Activated CD4-positive, CD25-positive, alpha-beta regulatory T cell (primary cell): ENCODE data around the gene LSAMP.

Source experiments
- DNase-seq, 4 experiments: peaks; one replicate each; lab custom pipeline; 2025; lab: John Stamatoyannopoulos, UW

LSAMP gene

DNA sequence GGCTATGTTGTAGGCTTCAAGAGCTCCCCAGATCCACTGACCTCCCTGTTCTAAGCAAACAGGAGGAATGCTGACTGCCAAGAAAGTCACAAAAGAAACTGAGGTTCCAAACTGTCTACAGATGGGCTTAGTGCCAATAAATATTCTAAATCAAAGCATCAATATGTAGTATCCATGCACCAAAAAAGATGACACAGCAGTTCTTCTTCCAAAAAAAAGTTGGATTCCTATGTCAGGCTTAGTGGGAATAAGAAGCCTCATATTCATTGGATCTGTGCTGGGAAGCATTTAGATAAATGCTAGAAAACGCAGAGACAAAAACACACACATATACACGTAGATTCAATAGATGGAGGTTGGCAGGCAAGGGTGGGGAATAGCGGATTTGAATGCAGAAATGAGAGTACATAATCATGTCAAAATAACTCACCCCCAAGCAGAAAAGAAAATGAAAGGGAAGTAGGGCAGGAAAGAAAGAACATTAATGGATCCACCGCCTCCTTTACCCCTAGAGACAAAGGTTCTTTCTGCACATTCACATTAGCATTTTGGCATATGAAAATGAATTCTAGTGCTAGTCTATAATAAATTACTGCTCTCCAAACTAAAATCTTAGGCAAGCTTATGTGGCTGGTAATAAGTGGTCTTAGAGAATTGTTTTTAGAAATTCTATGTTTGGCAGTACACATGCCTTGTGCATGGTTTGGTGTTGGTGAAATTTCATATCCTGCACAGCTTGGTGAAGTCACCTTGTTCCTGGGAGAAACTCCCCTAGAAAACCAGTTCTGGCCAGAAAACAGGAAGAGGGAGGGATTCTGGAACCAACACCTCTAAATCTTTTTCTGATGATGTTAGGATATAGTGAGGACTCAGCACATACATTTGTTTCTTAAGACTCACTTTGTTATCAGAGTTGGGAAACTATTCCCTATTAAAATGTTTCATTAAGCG is 283.4 kb downstream of the LSAMP start:
- DNase-seq, result no peak

DNA sequence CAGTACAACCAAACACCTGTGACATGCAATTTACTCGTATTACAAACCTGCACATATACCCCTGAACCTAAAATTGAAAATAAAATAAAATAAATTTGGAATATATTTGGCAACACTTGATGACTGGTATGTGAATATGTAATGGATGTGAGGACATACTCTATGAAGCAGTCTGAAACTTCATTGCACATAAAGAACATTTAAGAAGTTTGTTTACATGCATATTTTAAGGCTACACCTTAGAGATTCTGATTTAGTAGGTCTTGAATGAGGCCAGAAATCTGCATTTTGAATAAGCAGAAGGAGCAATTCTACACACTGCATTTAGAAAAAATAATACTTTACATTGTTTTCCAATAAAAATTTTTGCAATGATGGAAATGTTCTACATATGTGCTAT is 284.7 kb downstream of the LSAMP start:
- no peak for DNase-seq

DNA sequence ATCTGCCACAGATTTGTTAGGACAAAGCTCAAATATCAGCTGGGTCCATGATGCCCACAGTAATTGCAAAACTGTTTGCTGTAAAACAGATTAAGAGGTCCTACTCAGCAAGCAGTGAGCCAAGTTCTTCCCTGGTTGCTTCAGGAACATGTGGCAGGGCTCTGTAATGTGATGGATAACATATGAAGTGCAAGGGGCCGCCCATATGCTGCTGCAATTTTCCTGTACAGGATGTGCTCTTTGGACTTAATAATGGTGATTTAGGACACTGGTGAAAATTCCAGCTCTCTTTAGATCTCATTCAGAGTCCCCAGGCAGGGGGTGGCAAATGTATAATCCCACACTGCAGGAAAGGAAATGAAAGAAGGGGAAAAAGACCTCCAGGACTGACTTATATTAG is 289.4 kb downstream of the LSAMP start:
- no peak for DNase-seq

DNA sequence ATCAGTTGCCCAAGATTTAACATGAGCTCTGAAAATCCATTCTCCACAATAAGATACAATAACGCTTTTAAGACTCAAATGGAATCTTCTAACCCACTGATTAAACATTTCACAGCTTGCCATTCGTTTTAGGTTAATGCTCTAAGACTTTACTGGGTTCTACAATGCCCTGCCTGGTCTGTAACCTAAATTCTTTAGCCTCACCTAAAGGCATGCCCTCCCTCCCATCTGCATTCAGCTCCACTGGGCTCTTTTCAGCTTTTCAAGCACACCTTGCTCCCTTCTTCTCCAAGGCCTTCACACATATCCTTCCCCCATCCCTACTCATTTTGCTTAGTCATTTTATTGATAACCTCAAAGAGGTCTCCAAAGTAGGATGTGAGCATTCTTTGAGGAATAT is 290.9 kb downstream of the LSAMP start:
- DNase-seq, result no peak

DNA sequence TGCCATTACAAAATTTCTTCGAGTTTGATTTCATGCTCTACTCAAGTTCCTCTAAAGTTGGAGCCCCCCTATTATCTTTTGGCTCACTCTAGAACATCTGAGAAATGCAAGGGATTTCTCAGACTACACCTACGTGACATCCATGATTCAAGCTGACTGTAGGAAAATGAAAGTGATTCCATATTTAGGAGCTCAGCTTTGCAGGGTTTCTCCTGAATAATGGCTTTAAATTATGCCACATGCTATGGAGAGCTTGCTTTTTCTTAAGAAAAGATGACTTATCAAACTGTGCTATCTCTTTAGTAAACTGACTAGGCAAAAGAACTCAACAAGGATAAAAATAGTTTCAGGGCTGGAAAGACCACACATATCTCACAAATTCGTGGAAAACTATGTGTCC is 292.1 kb downstream of the LSAMP start:
- DNase-seq, result no peak

DNA sequence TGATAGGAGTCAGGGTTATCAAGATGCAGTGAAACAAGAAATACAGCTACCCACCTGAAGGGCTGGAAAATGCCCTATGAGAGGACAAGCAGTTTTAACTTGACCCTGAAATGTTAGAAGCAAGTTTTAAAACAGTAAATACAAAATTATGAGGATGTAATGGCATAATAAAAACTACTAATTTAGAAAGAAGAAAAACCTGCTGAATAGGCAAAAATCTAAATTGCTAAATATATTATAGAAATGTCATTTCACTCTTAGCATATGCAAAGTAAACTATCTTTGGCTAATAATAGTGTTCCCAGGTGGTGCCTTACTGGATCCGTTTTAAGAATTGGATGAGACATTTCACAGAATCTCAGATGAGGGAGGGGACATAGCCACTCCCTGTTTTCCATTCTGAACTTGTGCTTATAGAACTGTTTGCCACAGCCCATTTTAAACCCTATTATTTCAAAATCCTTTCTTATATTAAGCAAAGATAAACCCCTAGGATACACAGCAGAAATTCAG is 294.6 kb downstream of the LSAMP start:
- no peak for DNase-seq

DNA sequence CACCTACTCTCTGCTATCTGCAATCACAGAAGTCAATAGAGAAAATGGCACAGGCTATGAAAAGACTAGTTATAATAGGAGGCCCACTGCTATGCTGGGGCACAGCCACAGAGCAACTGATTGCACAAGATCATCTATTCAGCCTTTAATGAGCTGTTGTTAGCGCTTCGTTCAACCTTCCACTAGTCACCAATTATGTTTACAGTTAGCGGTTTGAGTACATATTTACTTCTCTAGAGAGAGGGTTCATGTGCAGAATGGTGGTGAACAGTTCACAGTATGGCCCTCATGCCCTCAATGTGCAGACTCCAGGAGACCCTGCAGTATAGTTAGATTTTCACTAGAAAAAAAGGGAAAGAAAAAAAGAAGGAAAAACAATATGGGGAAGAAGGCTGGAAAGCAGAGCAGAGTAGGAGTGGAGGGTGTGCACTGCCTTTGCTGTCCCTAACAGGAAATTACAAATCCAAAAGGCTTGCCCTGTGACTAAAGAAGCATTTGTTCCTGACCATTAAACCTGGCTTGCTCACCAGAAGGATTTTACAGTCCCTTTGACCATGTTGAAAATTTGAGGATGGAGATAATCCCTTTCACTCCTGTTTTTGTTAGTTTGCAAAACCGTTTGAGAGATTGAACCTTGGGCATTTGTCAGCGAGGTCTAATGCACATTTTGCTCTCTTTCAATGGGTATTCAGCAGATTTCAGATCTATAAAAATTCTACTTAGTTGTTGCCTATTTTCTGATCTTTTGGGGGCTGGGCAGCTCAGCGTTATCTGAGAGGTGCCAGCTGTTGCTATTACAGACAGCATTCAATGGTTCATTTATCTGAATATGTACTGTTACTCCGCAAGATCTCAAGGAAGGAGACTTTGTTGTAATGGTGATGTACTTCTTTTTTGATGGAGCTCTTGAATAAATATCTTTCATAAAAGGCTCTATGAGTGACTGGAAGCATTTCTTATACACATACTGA is 296.1 kb downstream of the LSAMP start:
- no peak for DNase-seq

DNA sequence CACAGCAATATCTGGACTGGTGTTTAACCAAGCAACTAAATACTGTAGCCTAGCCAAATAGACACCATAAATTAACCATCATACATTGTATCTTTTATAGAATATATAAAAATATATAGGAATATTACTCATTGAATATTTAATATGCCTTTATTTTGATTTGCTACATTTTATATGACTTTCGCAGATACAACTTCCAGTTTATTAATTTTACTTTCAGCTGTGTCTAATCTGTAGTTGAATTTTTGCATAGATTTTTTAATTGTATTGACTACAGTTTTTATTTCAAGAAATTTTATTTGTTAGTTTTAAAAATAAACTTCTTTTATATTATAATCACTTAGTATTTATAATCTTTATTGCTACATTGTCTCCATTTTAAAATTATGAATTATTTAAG is 299.7 kb downstream of the LSAMP start:
- DNase-seq, result no peak

DNA sequence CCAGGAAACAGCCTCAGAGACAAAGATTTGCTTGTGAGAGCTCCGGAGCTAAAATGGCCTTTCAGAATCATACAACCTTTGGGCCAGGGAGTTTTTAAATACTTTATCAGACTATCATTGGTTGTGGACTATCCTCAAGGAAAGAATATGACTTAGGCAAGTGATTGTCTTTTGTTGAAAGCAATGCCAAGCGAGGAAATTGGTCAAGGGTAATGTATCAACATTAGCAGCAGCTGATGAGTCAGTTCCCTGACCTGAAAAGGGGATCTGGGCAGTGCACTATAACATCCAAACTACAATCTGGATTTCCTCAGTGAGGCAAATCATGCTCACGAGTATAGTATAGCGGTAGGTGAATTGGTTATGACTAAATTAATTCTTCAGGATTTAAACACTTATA is 303.6 kb downstream of the LSAMP start:
- DNase-seq, result no peak

DNA sequence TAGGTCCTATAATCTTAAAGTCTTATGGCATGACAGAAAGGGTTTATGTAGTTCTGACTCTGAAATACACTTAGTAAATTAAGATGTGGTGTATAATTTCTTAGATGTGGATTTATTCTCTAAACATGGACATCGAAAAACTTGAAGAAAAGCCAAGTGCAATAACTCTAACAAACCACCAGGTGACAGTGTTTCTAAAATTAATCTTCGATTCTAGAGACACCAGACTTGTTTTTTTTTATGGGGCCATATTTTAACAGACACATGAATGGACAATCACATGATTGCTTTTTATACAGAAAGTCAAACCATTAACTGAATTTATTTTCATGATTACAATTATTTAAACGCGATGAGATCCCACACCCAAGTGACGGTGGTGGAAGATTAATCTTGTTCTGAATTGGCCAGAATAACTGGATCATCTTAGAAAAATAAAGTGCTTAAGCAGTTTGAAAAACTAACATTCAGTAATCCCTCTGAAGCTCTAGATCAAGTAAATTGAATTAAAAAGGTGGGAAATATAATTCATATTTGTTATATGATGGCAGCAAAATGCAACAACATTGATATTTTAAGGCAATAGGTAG is 305.1 kb downstream of the LSAMP start:
- DNase-seq, result no peak

DNA sequence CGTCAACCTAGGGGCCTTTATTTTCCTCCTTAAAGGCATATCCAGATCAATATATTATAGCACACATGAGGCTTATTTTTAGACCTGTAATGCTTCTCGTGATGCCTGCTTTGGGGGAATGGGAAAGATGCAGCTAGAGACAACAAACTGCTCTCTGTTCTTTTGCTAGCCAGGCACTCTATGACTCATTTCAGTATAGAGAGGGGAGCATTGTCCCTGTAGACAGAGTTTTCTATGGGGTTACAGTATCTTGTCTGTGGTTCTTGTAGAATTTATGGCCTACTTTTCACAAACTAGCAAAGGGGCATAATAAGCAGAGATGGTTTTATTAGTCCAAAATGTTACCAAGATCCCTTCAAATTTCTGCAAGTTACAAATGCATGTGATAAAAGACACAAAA is 305.6 kb downstream of the LSAMP start:
- DNase-seq, result no peak

DNA sequence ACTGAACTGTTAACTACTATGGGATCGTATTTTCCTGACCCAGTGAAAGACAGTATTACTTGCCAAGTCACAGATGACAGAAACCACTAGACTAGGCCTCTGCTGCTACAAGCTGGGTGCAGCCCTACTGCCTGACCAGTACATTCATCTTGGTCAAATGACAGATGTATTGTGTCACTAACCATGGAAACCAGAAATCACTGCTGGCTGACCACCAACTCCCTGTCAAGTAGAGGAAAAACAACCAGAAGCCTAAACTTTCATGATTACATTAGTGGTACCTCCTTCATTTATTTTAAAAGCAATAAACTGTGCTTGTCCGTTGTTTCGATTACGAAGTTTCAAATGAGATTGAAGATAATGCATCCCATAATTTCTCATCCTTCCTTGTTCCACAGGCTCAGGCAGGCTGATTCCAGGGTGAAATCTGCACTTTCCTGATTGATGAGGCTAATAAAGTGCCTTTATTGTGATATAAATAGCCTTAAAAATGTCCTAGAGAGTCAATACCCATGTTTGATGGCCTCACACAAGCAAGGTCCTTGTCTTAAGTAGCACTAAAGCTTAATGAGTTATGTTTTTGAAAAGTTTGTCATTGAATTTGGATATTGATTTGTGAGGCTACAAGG is 309.7 kb downstream of the LSAMP start:
- DNase-seq, result no peak

DNA sequence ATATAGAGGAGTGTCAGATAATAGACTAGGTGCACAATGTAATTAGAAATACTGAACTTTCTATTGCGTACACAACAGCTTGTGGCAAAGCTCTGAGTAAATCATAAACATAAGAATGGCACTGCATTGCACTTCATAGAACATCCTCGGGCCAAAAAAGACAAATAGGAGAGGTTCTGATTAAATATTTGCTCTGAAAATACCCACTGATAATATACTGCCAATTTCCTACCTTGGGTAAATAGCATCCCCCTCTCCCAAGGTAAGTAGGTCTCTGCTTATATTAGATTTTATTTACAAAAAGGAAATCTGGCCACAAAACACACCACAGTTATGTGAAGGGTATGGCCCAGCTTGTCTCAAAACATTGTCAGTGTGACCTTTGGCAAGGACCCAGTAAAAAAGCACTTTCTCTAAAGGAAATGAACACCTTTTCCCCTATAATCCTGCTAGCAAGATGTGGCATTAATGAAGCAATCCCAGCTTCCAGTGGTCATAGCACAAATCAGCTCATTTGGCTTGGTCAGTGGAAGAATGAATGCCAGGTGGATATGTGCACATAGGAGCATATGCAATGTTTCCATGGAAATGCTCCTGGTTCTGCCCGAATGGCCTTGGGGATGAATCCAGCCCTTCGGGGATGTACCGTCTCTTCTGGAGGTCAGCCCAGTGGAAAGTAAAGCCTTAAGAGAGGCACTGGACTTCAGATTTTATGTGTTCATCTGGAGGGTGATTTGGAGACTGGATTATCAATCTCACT is 315.9 kb downstream of the LSAMP start:
- no peak for DNase-seq

DNA sequence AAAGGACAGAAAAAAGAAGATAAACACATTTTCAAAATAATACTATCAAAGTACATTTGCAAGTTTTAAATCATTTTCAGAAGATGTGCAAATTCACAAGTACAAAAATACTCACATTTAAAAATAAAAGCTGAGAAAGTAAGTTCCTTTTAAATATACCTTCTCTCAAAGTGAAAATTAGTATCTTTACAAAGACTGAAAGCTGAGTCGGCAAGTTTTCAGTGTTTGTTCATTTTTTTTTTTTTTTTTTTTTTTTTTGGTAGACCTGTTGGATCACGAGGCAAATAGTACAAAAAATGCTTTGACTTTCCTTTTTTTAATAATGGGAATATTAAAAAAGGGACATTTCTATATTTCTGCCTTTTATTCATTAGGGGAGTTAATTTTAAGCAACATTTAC is 317.8 kb downstream of the LSAMP start:
- no peak for DNase-seq

DNA sequence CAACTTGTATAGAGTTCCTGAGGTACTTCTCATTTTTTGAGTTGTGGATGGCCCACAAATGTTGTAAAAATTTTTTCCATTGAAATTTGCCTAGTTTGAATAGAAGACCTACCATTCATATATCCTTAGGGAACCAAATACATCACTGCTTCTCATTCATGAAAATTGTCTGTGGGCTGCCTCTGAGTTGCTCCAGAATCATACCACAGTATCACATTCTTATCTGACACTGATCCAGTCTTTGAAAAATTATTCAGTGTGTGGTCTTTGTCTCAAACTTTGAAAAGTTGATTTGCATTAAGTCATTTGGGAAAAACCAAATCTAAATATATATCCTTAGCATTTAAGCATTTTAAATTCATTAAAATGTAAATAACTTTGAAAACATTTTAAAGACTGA is 321.1 kb downstream of the LSAMP start:
- DNase-seq, result no peak

DNA sequence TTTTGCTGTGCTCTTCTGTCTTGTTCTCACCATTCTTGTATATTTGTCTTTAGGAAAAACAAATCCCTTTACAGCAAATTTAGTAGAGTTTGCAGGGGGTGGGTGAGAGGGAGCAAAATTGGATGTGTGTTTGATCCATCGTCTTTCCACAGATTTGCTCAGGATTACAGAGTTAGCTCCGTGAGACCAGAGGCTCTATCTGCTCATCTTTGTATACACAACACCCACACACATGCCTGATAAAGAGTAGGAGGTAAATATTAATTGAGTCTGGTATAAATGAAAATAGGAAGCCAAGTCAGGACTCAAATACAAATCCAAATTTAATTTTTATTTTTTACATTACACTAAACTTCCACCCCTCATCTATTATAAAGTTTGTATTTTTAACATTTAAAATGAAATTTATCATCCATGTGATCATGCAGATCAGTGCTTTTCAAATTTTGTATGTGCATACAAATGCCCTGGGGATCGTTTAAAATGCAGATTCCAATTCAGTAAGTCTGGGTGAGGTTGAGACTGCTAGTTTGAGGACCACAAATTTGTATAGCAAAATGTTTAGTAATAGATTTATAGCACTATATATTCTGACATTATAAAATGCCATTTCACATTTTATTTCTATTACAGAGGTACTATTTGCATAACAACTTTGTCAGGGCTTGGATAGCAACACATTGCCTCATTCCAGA is 326.7 kb downstream of the LSAMP start:
- DNase-seq, result no peak

DNA sequence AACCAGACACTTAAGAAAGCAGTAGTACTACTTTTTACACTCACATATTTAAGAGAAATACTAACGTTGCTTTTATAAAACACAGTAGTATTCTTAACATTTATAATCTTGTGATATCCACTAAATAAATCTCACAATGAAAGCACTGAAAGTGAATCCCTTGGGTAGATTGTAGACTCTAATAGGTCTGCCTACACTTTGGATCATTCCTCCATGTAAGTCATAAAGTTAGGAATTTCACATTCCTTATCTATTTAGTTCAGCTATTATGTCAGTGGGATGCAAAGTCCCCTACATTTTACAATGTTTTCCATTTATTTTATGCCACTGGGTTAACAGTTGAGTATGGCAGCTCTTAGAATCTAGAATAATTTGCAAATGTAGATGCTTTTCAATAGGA is 330.7 kb downstream of the LSAMP start:
- DNase-seq, result no peak

DNA sequence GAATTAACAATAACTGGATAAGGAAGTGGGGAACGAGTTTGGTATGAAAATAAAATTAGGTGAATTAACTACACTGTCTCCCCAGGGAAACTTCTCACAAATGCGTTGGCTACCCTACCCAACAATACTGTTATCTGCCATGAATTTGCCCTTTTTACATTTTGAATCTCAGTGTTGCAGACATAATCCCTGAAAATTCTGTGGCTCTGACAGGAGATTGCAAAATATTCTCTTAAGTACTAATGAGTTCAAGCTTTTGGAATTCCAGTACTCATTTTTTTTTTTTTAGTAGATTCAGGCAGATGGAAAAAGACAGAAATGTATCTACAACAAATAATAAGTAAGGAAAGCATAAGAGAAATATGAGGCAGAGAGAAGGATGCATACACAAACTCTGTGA is 332.6 kb downstream of the LSAMP start:
- no peak for DNase-seq

DNA sequence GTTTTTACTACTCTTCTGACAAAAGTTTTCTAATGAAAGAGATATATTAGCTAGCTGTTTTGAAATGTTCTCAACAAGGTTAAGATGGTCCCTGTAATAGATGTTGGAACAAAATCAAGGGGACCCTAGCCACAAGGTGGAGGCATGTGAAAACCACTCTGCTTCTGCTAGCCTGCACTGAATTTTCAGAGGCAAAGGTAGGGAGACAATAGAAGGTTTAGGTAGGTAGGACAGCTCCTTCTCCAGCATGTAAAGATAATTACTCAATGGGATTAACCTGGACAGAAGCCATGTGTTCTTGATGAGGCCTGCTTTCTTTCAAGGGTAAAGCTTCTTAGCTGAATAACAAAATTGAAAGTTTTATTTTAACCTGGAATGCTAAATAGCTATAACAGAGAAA is 333.5 kb downstream of the LSAMP start:
- no peak for DNase-seq

DNA sequence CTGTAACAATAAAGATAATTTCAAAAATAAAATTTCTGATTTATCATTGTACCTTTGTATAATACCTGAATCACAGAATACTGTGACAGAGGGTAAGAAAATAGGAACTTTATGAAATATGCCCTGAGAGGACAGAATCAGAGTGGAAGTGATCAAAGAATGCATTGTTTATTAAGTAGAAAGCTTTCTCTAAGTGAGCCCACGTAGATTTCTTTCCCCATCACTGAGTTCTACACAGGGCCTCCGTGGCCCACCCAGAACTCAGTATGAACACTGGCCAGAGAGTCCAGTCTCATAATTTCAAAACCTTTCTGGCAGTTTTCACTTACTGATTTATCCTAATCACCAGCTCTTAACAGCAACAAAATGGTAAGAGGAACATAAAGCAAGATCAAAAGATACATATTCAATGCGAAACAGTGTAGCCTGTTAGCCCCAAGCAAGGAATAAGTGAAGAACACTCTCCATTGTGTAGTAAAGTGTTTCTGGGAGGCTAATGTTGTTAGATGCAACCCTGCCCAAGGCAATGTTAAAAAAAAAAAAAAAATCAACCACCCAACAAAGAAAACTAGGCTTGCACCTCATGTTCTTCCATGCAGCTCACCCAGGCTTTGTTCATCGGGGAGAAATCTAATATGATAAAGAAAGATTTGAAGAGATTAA is 341.3 kb downstream of the LSAMP start:
- no peak for DNase-seq
